Fibroblast of the conjunctiva (primary cell): ENCODE measurements around the gene ITK.
"Not testable (repeated sequence)": the region's sequence is repeated elsewhere in the genome, so short reads cannot be mapped to it uniquely, and the experiment has no call there.

ENCODE experiments used
- DNase-seq: peaks from one replicate; pipeline ENCODE4 v3.0.0-alpha.2; 2010; ENCODE audit warnings: low read depth

ITK gene

DNA sequence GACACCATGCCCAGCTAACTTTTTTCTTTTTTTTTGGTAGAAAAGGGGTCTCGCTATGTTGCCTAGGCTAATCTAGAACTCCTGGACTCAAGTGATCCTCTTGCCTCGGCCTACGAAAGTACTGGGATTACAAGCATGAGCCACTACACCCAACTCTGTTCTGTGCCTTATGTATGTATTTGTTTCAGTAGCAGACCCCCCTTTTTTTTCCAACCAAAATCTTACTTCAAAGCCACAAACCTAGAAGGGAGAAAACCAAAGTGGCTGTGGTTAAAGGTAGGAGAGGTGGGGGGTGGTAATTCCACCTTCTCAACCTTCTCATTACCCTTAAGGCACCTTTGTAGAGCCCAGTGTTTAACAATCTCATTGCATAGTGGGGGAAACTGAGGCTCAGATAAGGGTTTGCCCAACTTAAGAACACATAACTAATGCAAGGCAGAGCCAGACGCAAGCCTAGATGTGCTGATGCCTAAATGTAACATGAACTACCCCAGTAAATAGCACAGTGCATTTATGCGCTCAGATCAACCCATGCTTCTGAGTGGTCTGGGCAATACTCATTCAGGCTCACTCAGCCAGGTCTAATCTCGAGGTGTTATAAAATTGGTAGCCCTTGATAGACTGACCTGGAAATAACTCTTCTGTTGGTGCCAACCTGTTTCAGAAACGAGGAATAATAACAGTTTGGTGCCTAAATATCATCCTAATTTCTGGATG lies 33.0 kb downstream of the ITK start:
- no peak for DNase-seq

DNA sequence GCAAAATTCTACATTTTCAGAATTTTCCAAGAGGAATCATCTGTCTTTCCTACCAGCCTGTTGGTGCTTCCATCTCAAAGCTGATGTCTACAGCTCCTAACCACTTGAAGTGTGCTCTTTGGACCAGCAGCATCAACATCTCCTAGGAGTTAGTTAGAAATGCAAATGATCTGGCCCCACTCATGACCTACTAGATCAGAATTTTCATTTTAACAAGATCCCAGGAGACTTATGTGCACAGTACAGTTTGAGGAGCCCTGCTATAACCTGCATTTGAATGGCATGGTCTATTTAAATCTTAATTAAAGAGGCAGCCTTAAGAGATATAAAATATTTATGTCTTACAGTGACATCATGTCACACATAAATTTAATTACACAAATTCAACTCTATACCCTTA lies 33.8 kb downstream of the ITK start:
- no peak for DNase-seq

DNA sequence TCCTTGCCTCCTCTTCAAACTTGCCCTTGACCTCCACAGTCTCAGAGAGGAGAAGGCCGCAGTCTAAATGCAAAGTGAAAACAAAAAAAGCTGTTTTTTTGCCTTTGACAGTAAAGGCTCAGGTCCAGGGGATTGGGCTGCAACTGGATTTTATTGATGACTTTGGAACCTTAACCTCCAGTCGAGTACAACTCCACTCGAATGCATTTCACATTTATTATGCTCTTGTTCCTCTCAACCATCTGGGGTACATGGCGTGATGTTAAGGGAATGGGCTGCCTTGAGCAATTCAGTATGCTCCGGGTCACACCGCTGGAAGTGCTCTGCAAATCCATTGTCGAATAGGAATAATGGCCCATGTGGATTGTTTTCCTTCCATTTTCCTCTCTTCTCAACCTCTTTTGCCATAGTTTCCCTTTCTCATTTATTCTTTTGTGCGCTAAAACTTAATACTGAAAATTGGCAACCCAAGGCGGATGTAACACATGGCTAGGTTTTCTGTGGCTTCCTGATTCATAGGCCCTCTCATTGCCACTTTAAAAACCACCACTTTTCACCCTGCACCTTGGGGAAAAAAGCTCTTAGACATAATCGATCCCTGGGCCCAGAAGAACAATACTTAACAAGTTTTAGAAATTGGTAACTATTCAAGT lies 34.3 kb downstream of the ITK start:
- DNase-seq: no peak

GRCh38 chr5:157215514-157216167 lies 35.0 kb downstream of the ITK start:
- no peak for DNase-seq

- no peak for DNase-seq
Observed at GRCh38 chr5:157216391-157217142, 35.9 kb downstream of the ITK start.

DNA sequence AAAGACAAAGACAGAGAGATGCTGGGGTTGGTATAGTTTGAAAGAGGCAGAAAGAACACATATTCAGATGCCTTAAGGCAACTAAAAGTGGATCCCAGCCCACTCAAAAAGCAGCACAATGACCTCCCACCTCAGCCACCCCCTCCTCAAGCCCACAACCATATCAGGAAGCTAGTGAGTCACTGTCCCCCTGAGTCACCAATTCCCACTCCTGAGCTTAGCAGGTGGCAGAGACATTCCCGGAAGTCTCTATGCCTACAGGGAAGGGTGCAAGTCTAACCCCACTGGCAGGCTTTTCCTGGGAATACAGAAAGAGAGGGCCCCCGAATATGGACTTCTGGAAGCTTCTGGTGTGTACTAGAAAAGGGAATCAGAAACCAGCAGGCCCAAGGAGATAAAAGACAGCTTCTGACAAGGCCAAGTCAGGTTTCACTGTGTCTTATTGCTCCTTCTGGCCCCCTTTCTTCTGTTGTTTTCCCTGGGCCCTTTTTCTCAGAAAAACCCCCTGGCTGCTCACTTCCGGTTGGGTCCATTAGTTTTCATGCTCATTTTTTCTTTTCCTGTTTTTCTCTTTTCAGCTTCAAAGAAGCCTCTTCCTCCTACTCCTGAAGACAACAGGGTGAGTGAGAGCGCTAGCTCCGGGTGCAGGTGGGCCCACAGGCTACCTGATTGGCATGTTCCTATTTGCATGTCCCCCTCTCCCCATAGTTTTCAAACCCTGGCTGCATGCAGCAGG lies 36.8 kb downstream of the ITK start:
- no peak for DNase-seq

DNA sequence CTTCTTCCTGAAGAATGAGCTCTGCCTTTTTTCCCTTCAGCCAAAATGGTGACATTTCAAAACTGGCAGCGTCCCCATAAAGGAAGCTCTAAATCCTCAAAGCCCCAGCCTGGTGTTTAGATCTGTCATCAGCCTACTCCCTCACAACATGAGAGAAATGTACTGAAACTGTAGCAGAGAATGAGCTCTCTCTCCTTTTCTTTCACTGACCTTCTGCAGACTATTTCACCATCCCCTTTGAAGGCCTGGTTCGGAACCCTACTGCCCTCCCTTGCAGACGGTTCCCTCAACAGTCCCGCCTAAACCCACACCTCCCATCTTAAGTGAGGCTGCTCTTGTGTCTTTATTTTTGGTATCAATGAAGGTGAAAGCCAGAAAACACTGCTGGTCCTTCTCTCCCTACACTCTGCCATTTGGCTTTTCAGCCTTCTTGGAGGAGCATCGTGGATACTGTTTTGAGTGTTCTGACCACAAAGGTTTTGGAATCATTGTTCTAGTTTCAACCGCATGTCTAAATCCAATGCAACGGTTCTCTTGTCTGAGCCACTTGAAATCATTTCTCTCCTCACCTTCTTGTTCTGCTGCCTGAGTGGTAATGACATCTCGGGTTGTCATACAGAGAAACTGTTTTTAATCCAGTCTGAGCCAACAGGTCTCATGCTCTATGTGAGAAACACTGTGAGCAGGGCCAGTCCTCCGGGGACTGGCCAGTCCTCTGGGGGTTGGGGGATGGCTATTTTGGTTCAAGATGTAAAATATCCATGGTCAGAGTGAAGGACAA lies 39.0 kb downstream of the ITK start:
- DNase-seq: no peak

DNA sequence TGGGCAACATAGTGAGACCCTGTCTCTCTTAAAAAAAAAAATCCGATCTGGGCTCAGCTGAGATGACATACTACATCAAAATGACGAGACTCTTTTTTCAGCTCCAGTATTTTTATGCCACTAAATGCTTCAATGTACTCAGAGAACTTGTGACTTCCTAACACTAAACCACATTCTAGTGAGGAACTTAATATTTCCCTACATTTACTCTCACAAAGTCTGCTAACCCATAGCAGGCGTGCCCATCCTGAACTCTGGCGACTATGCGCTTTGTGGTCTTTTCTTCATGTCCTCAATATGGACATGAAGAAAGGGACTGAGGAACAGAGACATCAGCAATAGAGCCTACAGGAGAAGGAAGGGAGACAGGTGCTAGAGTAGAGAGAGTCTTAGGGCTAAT lies 41.3 kb downstream of the ITK start:
- DNase-seq: no peak

DNA sequence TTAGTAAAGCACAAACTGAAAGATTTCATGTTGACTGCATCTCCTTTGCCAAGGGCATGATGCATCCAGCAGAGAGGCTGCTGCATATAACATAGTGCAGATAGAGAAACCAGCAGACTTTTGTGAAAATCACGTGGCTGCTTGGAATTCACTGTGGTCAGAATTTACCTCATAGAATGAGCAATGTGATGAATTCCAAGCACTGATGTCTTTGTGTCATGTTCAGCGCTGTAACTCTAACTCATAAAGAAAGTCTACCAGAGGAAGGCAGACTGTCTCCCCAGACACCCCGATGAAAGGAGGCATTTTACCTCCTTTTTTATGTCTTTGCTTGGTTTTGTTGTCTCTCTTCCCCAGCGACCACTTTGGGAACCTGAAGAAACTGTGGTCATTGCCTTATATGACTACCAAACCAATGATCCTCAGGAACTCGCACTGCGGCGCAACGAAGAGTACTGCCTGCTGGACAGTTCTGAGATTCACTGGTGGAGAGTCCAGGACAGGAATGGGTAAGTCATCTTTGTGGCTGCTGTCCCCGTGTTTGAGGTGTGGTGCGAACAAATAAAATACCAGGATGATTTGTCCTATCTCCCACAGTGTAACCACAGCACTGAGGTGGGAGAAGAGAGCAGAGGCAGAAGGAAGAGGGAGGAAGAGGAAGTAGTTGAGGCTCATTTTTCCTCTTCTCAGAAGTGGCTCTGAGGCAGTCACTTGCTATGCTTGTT lies 42.0 kb downstream of the ITK start:
- no peak for DNase-seq

GRCh38 chr5:157225469-157226422 lies 45.1 kb downstream of the ITK start:
- DNase-seq: no peak

GRCh38 chr5:157230610-157231009 lies 50.0 kb downstream of the ITK start:
- no peak for DNase-seq

GRCh38 chr5:157232706-157233105 lies 52.1 kb downstream of the ITK start:
- DNase-seq: no peak

DNA sequence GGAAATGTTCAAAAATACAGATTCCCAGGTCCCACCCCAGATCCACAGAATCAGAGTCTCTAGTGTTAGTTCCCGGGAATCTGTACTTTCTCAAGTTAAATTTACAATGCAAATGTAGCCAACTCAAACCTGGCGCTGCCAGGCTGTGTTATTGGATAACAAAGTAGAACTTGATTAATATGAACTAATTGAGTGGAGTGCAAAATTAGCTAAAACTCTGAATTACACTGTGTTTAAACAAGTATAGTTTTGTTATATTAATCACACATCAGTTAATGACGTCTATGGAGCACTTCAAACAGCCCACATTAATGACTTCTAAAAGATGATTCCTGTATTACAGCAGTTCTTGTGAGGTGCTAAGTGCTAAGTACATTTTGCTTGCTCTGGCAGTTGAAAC lies 52.9 kb downstream of the ITK start:
- DNase-seq: no peak

GRCh38 chr5:157236423-157236822 lies 55.8 kb downstream of the ITK start:
- no peak for DNase-seq

DNA sequence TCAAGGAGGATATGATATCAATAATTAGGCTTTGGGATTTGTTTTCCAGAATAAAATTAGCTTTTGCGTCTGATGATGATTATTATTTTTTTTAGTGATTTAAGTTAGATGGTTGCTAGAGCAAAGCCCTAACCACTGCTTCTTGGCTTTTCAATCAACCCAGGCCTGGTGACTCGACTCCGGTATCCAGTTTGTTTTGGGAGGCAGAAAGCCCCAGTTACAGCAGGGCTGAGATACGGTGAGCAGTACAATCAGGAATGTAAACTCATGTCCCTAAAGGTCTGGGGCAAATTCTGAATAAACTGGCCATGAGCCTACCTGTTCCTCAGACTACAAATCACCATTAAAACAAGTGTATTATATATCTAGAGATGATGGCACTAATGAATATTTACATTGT lies 60.8 kb downstream of the ITK start:
- DNase-seq: no peak

- not testable (repeated sequence) for DNase-seq
Observed at GRCh38 chr5:157244704-157245103, 64.1 kb downstream of the ITK start.

- DNase-seq: no peak
Observed at GRCh38 chr5:157245476-157245875, 64.8 kb downstream of the ITK start.

DNA sequence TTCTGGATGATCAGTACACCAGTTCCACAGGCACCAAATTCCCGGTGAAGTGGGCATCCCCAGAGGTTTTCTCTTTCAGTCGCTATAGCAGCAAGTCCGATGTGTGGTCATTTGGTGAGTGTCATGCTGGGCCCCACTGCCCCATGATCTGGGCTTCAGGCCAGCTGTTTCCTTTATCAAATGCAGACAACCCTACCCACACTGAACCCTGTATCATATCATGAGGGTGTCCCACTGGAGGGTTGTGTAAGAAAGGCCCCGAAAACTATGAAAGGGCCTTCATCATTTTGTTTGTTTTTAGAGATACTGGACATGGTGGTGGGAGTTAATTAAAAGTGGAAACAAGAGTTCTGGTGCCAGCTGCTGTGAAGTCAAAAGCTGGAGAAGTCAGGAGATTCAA lies 65.2 kb downstream of the ITK start:
- no peak for DNase-seq

GRCh38 chr5:157247267-157247666 lies 66.6 kb downstream of the ITK start:
- no peak for DNase-seq
